Stimulated activated CD8-positive, alpha-beta memory T cell treated with anti-CD3 and anti-CD28 coated beads, Interleukin-15, amount 100 ng/mL, for 4 hours (primary cell): ENCODE measurements around the gene HACD4.
"Not testable (repeated sequence)": the region's sequence is repeated elsewhere in the genome, so short reads cannot be mapped to it uniquely, and the experiment has no call there.

Experiments
- DNase-seq, 2 donors: peaks; one replicate each; pipeline ENCODE4 v3.0.0-alpha.2; 2020; ENCODE audit warnings: low read depth in 2 of 2

Gene HACD4

DNA sequence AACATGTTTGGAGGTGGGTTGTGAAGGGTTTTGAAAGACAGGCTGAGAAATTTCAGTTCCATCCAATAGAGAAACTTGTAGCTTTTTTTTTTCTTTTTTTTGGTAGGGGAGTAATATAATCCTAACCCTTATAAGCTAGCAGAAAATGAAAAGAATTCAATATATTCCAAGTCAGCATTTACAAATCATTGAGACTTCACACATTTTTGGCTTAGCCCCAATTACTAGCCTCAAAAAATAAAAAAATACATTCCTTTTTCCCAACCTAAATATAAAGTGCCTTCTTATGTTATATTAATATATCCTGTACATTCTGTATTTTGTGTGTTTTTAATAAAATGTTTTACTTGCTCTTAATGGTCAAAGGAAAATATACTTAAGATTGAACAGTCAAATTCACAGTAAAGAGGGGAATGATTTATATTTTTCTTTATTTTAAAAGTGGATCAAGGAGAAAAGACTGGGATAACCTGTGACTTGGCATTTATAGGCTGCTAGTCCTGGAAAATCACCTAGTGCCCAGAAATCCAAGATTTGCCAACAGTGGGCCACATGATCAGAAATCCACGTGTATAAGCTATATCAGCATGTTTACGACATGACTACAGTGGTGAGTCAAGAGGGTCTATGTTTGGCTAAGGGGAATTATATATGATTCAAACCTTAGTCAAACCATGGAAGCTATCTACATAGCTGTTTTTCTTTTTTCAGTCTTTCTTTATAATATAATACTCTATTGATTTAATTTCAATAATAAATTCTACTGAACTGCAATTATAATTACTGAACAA lies 14.5 kb downstream of the HACD4 start:
- no peak for DNase-seq

DNA sequence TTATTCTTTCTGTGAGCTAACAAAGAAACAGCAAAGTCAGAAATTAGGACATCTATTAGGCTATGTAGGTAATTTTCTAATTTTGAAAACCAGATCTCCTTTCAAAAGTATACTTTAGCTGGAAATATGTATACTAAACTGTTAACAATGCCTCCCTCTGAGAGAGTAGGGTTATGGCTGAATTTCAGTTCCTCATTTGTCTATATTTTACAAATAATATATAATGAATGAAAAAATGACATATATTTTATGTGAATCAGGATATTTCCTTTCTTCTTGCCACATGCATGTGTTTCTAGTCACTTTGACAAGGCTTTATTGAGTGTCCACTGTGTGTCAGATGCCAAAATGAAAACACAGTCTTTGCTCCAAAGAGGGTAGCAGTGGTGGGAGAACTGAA lies 15.4 kb downstream of the HACD4 start:
- DNase-seq = no peak

GRCh38 chr9:21015129-21015815 lies 16.2 kb downstream of the HACD4 start:
- no peak for DNase-seq

GRCh38 chr9:21002040-21002439 lies 29.4 kb downstream of the HACD4 start:
- DNase-seq = no peak

GRCh38 chr9:21001581-21001980 lies 29.9 kb downstream of the HACD4 start:
- DNase-seq = no peak

DNA sequence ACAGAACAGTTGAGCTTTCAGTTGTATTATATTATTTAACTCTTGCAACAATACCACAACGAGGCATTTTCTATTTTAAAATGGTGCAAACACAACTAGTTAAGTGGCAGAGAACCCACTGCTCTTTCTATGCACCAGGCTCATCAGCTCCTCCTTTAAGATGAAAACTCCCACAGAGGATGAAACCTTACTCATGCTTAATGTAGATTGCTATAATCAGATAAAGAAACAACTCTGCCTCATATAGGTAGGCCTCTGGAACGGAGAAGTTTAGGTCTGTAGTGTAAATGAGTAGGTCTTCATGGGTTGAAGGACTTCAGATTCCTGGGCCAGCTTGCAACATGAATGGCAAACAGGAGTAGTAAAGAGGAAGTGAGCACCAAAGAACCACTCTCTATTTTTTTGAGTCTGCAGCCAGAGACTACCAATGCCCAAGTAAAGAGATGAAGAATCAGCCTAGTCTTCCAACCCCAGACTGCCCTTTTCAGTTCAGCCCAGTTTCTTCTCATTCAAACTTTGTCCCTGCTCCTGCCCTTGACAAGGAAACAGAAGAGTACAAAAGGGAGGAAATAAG lies 33.9 kb downstream of the HACD4 start:
- DNase-seq = no peak

DNA sequence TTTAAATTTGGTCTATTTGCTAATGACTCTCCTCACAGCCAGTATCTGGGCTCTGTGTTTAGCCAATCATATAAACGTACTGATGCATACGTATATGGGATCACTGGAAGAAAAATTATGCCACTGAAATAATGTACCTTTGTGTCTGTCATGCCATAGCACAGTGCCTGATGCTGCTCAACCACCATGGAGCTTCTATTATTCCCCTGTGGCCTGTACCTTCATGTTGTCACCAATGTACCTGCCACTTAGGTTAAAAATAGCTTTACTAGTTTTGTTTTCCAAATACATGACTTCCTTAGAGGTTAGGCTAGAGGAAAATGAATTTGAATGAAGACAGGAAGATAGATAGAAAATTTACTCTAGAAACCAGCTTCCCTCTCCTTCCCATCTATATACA lies 34.6 kb downstream of the HACD4 start:
- DNase-seq = no peak

DNA sequence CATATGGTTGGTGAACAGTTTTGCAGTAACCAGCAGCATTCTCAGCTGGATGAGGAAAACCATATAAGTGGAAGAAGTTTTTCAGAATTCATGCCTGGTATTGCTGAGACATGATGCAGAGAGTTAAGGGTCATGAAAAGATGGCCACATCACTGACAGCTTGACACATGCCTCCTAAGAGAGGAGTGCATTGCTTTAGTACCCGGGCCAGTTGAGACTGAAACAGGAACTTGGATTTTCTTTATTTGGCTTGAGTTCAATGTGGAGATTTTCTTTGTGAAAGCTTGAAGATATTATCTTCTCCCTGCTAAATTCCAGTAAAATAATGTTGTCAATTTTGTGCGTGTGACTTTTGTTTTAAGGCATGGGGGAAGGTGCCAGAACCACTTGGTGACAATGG lies 35.8 kb downstream of the HACD4 start:
- DNase-seq = no peak

DNA sequence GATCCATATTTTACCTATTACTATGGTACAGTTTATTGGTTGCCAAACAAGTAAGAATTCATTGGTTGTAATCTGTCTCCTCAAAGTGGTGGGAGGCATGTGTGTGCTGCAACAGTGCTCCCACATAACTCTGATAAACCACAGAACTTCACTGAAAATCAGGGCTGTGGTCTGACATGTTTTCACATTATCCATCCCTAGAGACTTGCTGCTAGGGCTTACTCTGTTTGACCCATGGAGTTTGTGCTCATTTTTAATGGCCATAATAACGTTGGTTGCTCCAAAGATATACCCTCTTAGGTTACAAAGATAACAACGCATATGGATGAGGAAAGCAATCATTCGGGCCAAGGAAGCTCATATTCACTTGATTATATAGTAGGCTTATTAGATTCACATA lies 37.0 kb downstream of the HACD4 start:
- DNase-seq = no peak

DNA sequence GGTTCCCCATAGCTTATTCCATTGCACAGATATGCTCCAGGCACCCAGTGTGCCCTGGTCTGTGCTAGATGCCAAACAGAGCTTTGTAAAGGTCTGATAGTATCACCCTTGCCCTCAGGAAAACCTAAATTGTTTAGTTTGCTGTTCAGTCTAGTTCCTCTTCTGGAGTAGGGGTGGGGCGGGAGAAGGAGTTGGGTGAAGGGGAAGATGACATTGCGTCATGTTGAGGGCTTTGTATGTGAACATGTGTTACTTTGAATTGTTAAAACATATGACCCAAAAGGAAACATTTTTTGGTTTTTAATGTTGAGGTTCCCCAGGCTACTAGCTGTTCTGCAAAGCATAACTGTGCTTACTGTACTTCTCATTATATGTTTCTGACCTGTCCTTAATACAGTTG lies 40.6 kb downstream of the HACD4 start:
- no peak for DNase-seq

DNA sequence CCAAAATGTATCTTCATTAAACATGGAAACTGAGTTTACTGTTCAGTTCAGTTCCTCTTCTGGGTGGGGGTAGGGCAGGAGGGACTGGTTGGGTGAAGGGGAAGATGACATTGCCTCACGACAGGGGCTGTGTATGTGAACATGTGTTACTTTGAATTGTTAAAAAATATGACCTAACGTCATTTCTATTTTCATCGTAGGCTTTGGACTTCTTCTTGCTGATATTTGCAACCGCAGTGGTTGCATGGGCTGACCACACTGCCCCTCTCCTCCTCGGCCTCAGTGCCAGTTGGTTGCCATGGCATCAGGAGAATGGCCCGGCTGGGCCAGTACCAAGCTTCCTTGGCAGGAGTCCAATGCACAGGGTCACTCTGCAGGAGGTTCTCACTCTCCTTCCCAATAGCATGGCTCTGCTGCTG lies 41.5 kb downstream of the HACD4 start:
- DNase-seq = no peak

- DNase-seq = no peak
These were observed 42.6 kb downstream of the HACD4 start for GRCh38 chr9:20988671-20989315.

DNA sequence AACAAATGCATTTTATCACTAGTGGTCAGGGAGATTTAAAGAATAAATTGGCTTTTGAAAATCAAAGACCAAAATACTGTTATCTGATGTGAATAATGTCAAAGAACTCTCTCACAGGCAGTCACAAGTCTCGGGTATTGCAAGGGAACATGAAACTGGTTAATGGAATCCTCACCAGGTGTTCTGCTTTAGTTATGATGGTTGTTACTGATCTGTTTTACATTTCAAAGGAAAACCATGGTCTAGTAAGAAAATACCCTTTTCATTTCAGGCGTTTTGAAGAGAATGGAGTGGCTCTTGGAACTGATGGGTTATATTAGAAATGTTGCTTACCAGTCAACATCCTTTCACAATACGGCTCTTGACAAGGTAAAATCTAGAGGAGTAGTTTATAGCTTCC lies 43.4 kb downstream of the HACD4 start:
- no peak for DNase-seq

DNA sequence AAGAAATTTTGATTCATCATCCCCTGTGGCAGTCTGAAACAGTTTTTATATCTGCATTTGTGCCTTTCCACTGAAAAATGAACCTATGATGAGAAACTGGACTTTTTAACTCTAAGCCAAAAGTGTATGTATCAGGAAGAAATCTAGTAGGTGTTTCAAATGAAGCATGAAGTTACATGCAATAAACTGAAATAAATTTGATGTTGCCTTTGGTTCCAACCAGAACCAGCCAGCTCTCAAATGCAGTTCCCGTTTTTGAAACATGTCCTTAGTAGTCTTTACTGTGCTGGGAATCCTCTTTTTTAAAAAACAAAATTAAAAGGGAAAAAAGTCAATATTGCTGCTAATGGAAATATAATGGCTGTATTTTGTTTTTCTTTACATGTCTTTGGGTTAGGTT lies 43.9 kb downstream of the HACD4 start:
- no peak for DNase-seq

- DNase-seq = no peak
These were observed 45.4 kb downstream of the HACD4 start for GRCh38 chr9:20985851-20986600.

DNA sequence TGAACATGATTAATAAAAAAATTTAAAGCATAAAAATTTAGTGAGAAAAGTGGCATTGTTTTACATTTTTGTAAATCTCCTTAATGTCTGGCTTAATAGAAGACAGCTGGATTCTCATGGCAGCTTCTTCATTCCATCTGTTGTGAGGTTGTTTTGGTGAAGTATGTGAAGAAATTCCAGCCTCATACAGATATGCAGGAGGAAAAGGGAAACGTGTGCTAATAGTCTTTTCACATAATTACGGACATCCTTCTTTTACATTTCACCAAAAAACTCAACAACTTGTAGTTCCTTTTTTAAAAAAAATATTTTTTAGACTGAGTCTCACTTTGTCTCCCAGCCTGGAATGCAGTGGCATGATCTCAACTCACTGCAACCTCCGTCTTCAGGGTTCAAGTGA lies 46.9 kb downstream of the HACD4 start:
- DNase-seq = no peak

DNA sequence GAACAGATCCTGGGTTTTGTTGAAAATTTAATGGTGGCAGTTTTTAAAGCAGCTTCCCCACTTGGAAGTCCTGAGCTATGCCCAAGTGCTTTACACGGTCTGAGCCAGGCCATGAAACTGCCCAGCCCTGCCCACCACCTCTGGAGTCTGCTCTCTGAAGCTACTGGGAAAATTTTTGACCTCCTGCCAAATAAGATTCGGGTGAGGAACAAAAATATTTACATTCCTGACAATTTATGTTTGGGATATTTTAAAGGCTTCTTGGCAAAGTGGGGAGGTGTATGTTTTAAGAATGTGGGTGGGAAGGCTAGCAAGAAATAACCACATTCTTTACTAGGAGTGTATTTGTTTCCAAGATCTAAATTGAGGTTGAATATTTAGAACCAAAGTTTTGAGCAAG lies 50.0 kb downstream of the HACD4 start:
- DNase-seq = no peak

DNA sequence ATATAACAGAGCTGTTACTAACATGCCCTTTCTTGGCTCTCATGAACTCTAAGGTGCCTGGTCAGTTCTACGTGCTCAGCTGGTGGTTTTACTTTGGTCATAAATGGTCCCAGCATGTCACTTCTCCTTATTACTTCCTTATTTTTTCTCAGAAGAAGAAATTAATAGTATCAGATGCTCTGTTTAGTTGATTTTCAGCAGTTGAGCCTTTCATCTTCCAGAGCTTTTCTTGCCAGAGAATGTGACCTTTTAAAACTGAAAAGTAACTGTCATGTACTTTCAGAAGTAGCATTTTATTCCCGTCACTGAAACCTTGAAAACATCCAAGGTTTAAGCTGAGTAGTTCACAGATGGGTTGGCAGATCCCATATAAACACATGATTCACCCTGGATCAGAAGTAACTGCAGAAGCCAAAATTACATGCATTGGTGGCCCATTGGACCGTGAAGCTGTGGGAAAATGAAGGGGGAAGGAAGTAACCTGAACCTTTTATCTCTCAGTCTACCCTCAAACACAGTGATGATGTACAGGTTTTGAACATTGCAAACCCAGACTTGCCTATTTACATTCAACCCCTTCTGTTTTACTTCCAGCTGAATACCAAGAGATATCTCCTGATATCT lies 50.5 kb downstream of the HACD4 start:
- no peak for DNase-seq

- DNase-seq = no peak
These were observed 53.2 kb downstream of the HACD4 start for GRCh38 chr9:20978249-20978648.

DNA sequence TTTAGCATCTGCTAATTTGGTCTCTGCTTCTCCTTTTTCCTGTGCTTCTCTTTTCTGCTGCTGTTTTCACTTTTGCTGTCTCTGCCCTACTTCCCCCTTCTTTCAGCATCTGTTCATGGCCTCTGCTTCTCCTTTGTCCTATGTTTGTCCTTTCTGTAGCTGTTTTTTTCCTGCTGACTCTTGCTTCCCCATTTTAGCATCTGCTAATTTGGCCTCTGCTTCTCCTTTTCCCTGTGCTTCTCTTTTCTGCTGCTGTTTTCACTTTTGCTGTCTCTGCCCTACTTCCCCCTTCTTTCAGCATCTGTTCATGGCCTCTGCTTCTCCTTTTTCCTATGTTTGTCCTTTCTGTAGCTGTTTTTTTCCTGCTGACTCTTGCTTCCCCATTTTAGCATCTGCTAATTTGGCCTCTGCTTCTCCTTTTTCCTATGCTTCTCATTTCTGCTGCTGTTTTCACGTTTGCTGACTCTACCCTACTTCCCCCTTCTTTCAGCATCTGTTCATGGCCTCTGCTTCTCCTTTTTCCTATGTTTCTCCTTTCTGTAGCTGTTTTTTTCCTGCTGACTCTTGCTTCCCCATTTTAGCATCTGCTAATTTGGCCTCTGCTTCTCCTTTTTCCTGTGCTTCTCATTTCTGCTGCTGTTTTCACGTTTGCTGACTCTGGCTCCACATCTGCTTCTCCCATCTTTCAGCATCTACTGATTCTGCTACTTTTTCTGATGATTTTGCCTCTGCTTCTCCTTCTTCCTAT lies 57.1 kb downstream of the HACD4 start:
- DNase-seq = not testable (repeated sequence)
